ENCODE data around the gene HBS1L.

The HBS1L gene

GRCh38 chr6:135036731-135037420, 17.7 kb downstream of the HBS1L start:
- no peak for DNase-seq (ENCODE audit: low spot score)

GRCh38 chr6:135033238-135033637, 21.4 kb downstream of the HBS1L start:
- no peak for DNase-seq (ENCODE audit: low spot score)

GRCh38 chr6:135030532-135031178, 24.0 kb downstream of the HBS1L start:
- DNase-seq (ENCODE audit: low spot score): no peak

- no peak for DNase-seq (ENCODE audit: low spot score)
Observed at GRCh38 chr6:135030056-135030473, 24.6 kb downstream of the HBS1L start.

- no peak for DNase-seq (ENCODE audit: low spot score)
Observed at GRCh38 chr6:135025775-135026174, 28.8 kb downstream of the HBS1L start.

- DNase-seq (ENCODE audit: low spot score): no peak
Observed at GRCh38 chr6:135025175-135025574, 29.4 kb downstream of the HBS1L start.

GRCh38 chr6:135022050-135022697, 32.4 kb downstream of the HBS1L start:
- no peak for DNase-seq (ENCODE audit: low spot score)

GRCh38 chr6:135021310-135022049, 33.1 kb downstream of the HBS1L start:
- DNase-seq (ENCODE audit: low spot score): no peak

GRCh38 chr6:135018941-135019340, 35.7 kb downstream of the HBS1L start:
- DNase-seq (ENCODE audit: low spot score): no peak

- DNase-seq (ENCODE audit: low spot score): no peak
Observed at GRCh38 chr6:135018052-135018451, 36.6 kb downstream of the HBS1L start.

- no peak for DNase-seq (ENCODE audit: low spot score)
Observed at GRCh38 chr6:135014353-135014832, 40.2 kb downstream of the HBS1L start.

GRCh38 chr6:135013211-135013610, 41.4 kb downstream of the HBS1L start:
- no peak for DNase-seq (ENCODE audit: low spot score)

GRCh38 chr6:135012764-135013163, 41.9 kb downstream of the HBS1L start:
- DNase-seq (ENCODE audit: low spot score): no peak

- DNase-seq (ENCODE audit: low spot score): no peak
Observed at GRCh38 chr6:135012349-135012748, 42.3 kb downstream of the HBS1L start.

GRCh38 chr6:135008941-135009290, 45.7 kb downstream of the HBS1L start:
- no peak for DNase-seq (ENCODE audit: low spot score)

- DNase-seq (ENCODE audit: low spot score): no peak
Observed at GRCh38 chr6:135008072-135008940, 46.3 kb downstream of the HBS1L start.

GRCh38 chr6:135006386-135006914, 48.2 kb downstream of the HBS1L start:
- DNase-seq (ENCODE audit: low spot score): no peak

GRCh38 chr6:135004399-135004798, 50.2 kb downstream of the HBS1L start:
- DNase-seq (ENCODE audit: low spot score): no peak

- no peak for DNase-seq (ENCODE audit: low spot score)
Observed at GRCh38 chr6:135002974-135003703, 51.5 kb downstream of the HBS1L start.

GRCh38 chr6:135002229-135002844, 52.3 kb downstream of the HBS1L start:
- DNase-seq (ENCODE audit: low spot score): no peak

All from HuH-7 (cell line).